ENCODE results near the gene MAST3.

DNA sequence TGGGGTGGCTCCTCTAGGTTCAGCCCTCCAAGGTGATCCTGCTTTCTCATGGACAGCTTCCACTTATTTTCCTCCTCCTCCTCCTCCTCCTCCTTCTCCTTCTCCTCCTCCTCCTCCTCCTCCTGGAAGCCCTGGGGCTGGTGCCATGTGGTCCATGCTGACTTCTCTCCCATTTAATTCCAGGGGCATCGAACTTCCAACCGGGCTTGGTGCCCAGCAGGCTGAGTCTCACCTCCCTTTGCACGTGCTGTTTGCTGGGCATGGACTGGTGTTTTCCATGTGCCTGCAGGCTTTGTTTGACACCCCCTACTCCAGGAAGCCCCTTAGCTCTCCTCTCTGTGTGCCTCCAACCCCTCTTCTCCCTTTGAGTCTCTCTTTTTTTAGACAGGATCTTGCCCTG lies 3.7 kb downstream of the MAST3 start:
- TF ChIP-seq, protein P1, sequence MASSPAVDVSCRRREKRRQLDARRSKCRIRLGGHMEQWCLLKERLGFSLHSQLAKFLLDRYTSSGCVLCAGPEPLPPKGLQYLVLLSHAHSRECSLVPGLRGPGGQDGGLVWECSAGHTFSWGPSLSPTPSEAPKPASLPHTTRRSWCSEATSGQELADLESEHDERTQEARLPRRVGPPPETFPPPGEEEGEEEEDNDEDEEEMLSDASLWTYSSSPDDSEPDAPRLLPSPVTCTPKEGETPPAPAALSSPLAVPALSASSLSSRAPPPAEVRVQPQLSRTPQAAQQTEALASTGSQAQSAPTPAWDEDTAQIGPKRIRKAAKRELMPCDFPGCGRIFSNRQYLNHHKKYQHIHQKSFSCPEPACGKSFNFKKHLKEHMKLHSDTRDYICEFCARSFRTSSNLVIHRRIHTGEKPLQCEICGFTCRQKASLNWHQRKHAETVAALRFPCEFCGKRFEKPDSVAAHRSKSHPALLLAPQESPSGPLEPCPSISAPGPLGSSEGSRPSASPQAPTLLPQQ (tag by site-specific recombination; IDR thresholded peaks at IDR 0.05), result no peak
- TF ChIP-seq, protein P2, sequence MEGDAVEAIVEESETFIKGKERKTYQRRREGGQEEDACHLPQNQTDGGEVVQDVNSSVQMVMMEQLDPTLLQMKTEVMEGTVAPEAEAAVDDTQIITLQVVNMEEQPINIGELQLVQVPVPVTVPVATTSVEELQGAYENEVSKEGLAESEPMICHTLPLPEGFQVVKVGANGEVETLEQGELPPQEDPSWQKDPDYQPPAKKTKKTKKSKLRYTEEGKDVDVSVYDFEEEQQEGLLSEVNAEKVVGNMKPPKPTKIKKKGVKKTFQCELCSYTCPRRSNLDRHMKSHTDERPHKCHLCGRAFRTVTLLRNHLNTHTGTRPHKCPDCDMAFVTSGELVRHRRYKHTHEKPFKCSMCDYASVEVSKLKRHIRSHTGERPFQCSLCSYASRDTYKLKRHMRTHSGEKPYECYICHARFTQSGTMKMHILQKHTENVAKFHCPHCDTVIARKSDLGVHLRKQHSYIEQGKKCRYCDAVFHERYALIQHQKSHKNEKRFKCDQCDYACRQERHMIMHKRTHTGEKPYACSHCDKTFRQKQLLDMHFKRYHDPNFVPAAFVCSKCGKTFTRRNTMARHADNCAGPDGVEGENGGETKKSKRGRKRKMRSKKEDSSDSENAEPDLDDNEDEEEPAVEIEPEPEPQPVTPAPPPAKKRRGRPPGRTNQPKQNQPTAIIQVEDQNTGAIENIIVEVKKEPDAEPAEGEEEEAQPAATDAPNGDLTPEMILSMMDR (tag by site-specific recombination; IDR thresholded peaks at IDR 0.05), result no peak; the same call in 1 of the 2 replicates
- TF ChIP-seq, protein P3, sequence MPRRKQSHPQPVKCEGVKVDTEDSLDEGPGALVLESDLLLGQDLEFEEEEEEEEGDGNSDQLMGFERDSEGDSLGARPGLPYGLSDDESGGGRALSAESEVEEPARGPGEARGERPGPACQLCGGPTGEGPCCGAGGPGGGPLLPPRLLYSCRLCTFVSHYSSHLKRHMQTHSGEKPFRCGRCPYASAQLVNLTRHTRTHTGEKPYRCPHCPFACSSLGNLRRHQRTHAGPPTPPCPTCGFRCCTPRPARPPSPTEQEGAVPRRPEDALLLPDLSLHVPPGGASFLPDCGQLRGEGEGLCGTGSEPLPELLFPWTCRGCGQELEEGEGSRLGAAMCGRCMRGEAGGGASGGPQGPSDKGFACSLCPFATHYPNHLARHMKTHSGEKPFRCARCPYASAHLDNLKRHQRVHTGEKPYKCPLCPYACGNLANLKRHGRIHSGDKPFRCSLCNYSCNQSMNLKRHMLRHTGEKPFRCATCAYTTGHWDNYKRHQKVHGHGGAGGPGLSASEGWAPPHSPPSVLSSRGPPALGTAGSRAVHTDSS (tag by site-specific recombination; IDR thresholded peaks at IDR 0.05), result 0 out of 2 replicates have a peak, but pooled peaks have one; percentile 21
- TF ChIP-seq, protein P4, sequence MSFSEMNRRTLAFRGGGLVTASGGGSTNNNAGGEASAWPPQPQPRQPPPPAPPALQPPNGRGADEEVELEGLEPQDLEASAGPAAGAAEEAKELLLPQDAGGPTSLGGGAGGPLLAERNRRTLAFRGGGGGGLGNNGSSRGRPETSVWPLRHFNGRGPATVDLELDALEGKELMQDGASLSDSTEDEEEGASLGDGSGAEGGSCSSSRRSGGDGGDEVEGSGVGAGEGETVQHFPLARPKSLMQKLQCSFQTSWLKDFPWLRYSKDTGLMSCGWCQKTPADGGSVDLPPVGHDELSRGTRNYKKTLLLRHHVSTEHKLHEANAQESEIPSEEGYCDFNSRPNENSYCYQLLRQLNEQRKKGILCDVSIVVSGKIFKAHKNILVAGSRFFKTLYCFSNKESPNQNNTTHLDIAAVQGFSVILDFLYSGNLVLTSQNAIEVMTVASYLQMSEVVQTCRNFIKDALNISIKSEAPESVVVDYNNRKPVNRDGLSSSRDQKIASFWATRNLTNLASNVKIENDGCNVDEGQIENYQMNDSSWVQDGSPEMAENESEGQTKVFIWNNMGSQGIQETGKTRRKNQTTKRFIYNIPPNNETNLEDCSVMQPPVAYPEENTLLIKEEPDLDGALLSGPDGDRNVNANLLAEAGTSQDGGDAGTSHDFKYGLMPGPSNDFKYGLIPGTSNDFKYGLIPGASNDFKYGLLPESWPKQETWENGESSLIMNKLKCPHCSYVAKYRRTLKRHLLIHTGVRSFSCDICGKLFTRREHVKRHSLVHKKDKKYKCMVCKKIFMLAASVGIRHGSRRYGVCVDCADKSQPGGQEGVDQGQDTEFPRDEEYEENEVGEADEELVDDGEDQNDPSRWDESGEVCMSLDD (tag by site-specific recombination; IDR thresholded peaks at IDR 0.05), result no peak

Data from HEK293 (cell line).